Brain microvascular endothelial cell (primary cell): Measurements from ENCODE around the gene NCKAP1.

Experiments used
- DNase-seq: peaks from one replicate; pipeline ENCODE4 v3.0.0-alpha.2; 2020
- H3K27ac ChIP-seq: fragments of 250-450 bp; sonication (Bioruptor Pico); 2 replicates; pipeline ENCODE4 v1.5.1; 2020; ENCODE audit warnings: mild to moderate bottlenecking, moderate library complexity
- H3K27me3 ChIP-seq: fragments of 250-450 bp; sonication (Bioruptor Pico); replicated peaks from 2 replicates; pipeline ENCODE4 v1.5.1; 2020; ENCODE audit warnings: mild to moderate bottlenecking
- H3K36me3 ChIP-seq: fragments of 250-450 bp; sonication (Bioruptor Pico); replicated peaks from 2 replicates; pipeline ENCODE4 v1.5.1; 2020; ENCODE audit warnings: mild to moderate bottlenecking
- H3K4me3 ChIP-seq: 2 replicates; pipeline ENCODE4 v1.5.1; 2011; ENCODE audit warnings: low read depth, mild to moderate bottlenecking, control low read depth, low read length, moderate library complexity
- in situ Hi-C: cut with HindIII; loops from 2 replicates; pipeline ENCODE4 v1.10.0; 2017; ENCODE audit warnings: low sequenced_read_pairs, low pct_ligation_motif_present
- TF ChIP-seq, protein P1 (sequence below): IDR thresholded peaks from 2 replicates; pipeline ENCODE4 v1.5.1; 2011; ENCODE audit warnings: low read depth, mild to moderate bottlenecking, moderate library complexity, low read length, control low read depth, inconsistent platforms; ENCODE audit errors: missing control alignments

The NCKAP1 gene

GRCh38 chr2:182954789-182955188 is 83.5 kb downstream of the NCKAP1 start:
- DNase-seq: no peak
- Histone ChIP-seq H3K36me3 (peaks cover 27% of the 10 kb centered on the region), H3K27me3 (no peaks in the 10 kb centered on the region), H3K27ac (no peak overlapping the region), H3K4me3 (no peak overlapping the region)
- in situ Hi-C loops: no loop called here
- TF ChIP-seq, protein P1, sequence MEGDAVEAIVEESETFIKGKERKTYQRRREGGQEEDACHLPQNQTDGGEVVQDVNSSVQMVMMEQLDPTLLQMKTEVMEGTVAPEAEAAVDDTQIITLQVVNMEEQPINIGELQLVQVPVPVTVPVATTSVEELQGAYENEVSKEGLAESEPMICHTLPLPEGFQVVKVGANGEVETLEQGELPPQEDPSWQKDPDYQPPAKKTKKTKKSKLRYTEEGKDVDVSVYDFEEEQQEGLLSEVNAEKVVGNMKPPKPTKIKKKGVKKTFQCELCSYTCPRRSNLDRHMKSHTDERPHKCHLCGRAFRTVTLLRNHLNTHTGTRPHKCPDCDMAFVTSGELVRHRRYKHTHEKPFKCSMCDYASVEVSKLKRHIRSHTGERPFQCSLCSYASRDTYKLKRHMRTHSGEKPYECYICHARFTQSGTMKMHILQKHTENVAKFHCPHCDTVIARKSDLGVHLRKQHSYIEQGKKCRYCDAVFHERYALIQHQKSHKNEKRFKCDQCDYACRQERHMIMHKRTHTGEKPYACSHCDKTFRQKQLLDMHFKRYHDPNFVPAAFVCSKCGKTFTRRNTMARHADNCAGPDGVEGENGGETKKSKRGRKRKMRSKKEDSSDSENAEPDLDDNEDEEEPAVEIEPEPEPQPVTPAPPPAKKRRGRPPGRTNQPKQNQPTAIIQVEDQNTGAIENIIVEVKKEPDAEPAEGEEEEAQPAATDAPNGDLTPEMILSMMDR: no peak

DNA sequence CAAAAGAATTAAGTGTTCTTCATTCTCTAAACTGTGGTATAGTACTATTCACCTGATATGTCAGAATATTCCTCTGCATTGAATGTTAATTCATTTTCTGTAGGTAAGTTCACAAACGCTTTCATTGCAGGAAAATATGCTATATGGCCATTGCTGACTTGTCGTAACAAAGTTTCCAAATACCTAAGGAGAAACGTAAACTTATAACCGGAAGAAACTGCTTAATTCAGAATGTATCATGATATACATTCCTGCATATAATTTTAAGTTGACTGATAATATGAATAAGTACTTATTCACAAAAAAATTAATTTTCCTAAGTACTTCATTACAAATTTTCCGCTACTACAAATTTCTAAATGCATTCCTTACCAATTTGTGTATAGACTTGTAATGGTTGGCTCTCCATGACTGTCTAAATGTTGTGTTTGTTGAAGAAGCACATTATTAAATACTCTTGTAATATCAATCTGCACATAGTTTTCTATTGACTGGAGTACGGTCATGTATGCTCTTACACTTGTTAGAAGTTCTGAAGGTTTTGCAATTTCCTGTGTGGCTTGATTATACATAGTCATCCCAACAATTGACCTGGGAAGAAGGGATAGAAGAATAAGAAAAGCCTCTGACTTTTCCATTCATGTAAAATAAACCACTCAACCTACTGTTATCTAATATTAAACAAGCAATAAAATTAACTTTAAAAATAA is 85.4 kb downstream of the NCKAP1 start:
- Histone ChIP-seq H3K36me3 (peaks cover 23% of the 10 kb centered on the region), H3K27ac (peak overlapping the region; percentile 34), H3K27me3 (no peaks in the 10 kb centered on the region), H3K4me3 (no peak overlapping the region)
- TF ChIP-seq, protein P1: no peak
- in situ Hi-C loops: no loop called here
- peak; percentile 21 for DNase-seq

DNA sequence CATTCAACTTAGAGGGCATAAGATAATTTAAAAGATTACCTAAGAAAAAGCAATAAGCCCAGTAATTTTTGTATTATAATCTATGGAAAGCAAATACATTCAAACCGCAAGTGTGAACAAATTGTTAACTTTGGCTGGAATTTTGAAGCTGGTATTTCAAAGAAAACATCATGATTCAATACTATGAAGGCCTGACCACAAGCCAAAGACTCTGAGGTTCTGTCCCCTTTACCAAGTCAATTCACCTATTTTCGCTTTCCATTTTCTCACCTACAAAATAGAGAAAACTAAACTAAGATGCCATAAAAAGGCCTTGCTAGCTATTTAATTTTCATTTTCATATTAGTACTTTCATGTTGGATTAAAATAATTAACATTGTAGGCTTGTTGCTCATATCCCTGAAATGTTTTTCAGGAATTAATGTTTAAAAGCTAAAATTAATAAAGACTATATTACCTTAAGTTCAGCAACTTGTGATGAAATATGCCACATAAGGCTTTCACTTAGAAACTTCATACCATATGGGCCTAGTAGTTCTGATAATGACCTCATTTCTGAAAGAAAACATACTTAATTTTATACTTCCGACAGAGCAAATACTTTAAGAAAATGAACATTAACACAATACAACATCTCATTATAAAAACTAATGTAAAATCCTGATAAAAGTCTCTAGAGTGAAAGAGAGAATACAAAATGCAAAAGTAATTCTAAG is 86.2 kb downstream of the NCKAP1 start:
- TF ChIP-seq, protein P1: no peak
- in situ Hi-C loops: no loop called here
- H3K27me3 ChIP-seq: no peaks in the 10 kb centered on the region
- peak overlapping the region; percentile 10 for H3K27ac ChIP-seq
- DNase-seq: peak; percentile 62
- no peak overlapping the region for H3K4me3 ChIP-seq
- H3K36me3 ChIP-seq: peaks cover 15% of the 10 kb centered on the region

DNA sequence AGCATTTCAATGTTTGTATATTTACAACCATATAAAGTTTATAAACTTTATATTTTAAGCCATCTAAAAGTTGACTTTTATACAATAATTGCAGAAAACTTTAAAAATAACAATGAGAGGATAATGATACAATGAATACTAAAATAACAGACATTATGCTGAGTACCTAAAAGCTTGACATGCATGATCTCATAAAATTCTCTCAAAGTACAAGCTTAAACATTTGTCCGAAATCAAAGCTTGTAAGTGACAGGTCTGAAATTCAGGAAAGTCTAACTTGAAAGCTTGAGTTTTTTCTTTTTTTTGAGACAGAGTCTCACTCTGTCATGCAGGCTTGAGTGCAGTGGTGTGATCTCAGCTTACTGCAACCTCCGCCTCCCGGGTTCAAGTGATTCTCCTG is 87.7 kb downstream of the NCKAP1 start:
- Histone ChIP-seq H3K4me3 (no peak overlapping the region), H3K36me3 (peaks cover 6% of the 10 kb centered on the region), H3K27ac (no peak overlapping the region), H3K27me3 (no peaks in the 10 kb centered on the region)
- DNase-seq: no peak
- TF ChIP-seq, protein P1: no peak
- in situ Hi-C loops: no loop called here

GRCh38 chr2:182949572-182950189 is 88.6 kb downstream of the NCKAP1 start:
- no peak overlapping the region for H3K4me3 ChIP-seq
- in situ Hi-C loops: no loop called here
- DNase-seq: peak; percentile 68
- H3K27me3 ChIP-seq: no peaks in the 10 kb centered on the region
- TF ChIP-seq, protein P1: no peak
- peaks cover 4% of the 10 kb centered on the region for H3K36me3 ChIP-seq
- H3K27ac ChIP-seq: peak overlapping the region; percentile 48
